Neural progenitor cell (in vitro differentiated cells): ENCODE data around the gene KIAA1217.

Source experiments
- CTCF ChIP-seq: fragments of 200-600 bp; sonication (generic); IDR thresholded peaks from 2 replicates; pipeline ENCODE4 v1.5.1; 2017; ENCODE audit warnings: antibody characterized with exemption, mild to moderate bottlenecking
- EZH2 ChIP-seq: fragments of 200-600 bp; sonication (generic); IDR thresholded peaks from 2 replicates; pipeline ENCODE4 v1.6.1; 2017; ENCODE audit warnings: antibody characterized with exemption, mild to moderate bottlenecking, moderate library complexity
- EZH2phosphoT487 ChIP-seq: fragments of 200-600 bp; sonication (generic); IDR thresholded peaks from 2 replicates; pipeline ENCODE4 v1.6.1; 2017; ENCODE audit warnings: antibody characterized with exemption

- TF ChIP-seq EZH2: no peak
- TF ChIP-seq CTCF: no peak
- TF ChIP-seq EZH2phosphoT487: no peak
Measured at GRCh38 chr10:24449321-24449740, 240.4 kb downstream of the KIAA1217 start.
